ENCODE measurements around the gene GALNT4.

GALNT4 gene

GRCh38 chr12:89524541-89525304 lies at the start of gene GALNT4:
GALNT4 (minus strand) TSS chr12:89524796; CDS start chr12:89524549, 247 bp downstream.
- Mint-ChIP-seq H3K9me3 (no peaks in the 10 kb centered on the region), H3K4me3 (peak within 1 kb of the TSS; percentile 95), H3K36me3 (ENCODE audit: low read depth) (peaks cover 46% of the 10 kb centered on the region), H3K27me3 (ENCODE audit: low read depth) (no peaks in the 10 kb centered on the region), H3K27ac (peak within 1 kb of the TSS; percentile 96), H3K4me1 (ENCODE audit: low read depth) (peaks cover 53% of the 10 kb centered on the region)
- peak; percentile 78 for DNase-seq (ENCODE audit: low spot score)

- Mint-ChIP-seq H3K27me3 (ENCODE audit: low read depth) (no peaks in the 10 kb centered on the region), H3K27ac (no peak overlapping the region), H3K4me1 (ENCODE audit: low read depth) (peaks cover 11% of the 10 kb centered on the region), H3K36me3 (ENCODE audit: low read depth) (no peaks in the 10 kb centered on the region), H3K9me3 (no peaks in the 10 kb centered on the region), H3K4me3 (no peak overlapping the region)
- DNase-seq (ENCODE audit: low spot score): no peak
Observed at GRCh38 chr12:89573051-89573810, 48.6 kb upstream of the GALNT4 start.

GRCh38 chr12:89571491-89572195 lies 47.0 kb upstream of the GALNT4 start:
- peaks cover 16% of the 10 kb centered on the region for H3K4me1 Mint-ChIP-seq (ENCODE audit: low read depth)
- H3K36me3 Mint-ChIP-seq (ENCODE audit: low read depth): peaks cover 1% of the 10 kb centered on the region
- no peaks in the 10 kb centered on the region for H3K27me3 Mint-ChIP-seq (ENCODE audit: low read depth)
- H3K9me3 Mint-ChIP-seq: no peaks in the 10 kb centered on the region
- H3K27ac Mint-ChIP-seq: no peak overlapping the region
- no peak for DNase-seq (ENCODE audit: low spot score)
- H3K4me3 Mint-ChIP-seq: no peak overlapping the region

GRCh38 chr12:89568484-89568883 lies 43.9 kb upstream of the GALNT4 start:
- Mint-ChIP-seq H3K27me3 (ENCODE audit: low read depth) (no peaks in the 10 kb centered on the region), H3K4me1 (ENCODE audit: low read depth) (peaks cover 11% of the 10 kb centered on the region), H3K36me3 (ENCODE audit: low read depth) (peaks cover 1% of the 10 kb centered on the region), H3K27ac (no peak overlapping the region), H3K4me3 (no peak overlapping the region), H3K9me3 (no peaks in the 10 kb centered on the region)
- no peak for DNase-seq (ENCODE audit: low spot score)

GRCh38 chr12:89567691-89568239 lies 43.2 kb upstream of the GALNT4 start:
- no peaks in the 10 kb centered on the region for H3K9me3 Mint-ChIP-seq
- no peak for DNase-seq (ENCODE audit: low spot score)
- peaks cover 1% of the 10 kb centered on the region for H3K36me3 Mint-ChIP-seq (ENCODE audit: low read depth)
- peaks cover 11% of the 10 kb centered on the region for H3K4me1 Mint-ChIP-seq (ENCODE audit: low read depth)
- no peaks in the 10 kb centered on the region for H3K27me3 Mint-ChIP-seq (ENCODE audit: low read depth)
- no peak overlapping the region for H3K4me3 Mint-ChIP-seq
- H3K27ac Mint-ChIP-seq: no peak overlapping the region

GRCh38 chr12:89566615-89567014 lies 42.0 kb upstream of the GALNT4 start:
- Mint-ChIP-seq H3K9me3 (no peaks in the 10 kb centered on the region), H3K27ac (no peak overlapping the region), H3K4me3 (no peak overlapping the region), H3K4me1 (ENCODE audit: low read depth) (peaks cover 15% of the 10 kb centered on the region), H3K36me3 (ENCODE audit: low read depth) (peaks cover 1% of the 10 kb centered on the region), H3K27me3 (ENCODE audit: low read depth) (no peaks in the 10 kb centered on the region)
- DNase-seq (ENCODE audit: low spot score): peak; percentile 70

- Mint-ChIP-seq H3K36me3 (ENCODE audit: low read depth) (peaks cover 1% of the 10 kb centered on the region), H3K9me3 (no peaks in the 10 kb centered on the region), H3K4me1 (ENCODE audit: low read depth) (peaks cover 15% of the 10 kb centered on the region), H3K27me3 (ENCODE audit: low read depth) (no peaks in the 10 kb centered on the region), H3K4me3 (no peak overlapping the region), H3K27ac (no peak overlapping the region)
- no peak for DNase-seq (ENCODE audit: low spot score)
Observed at GRCh38 chr12:89565002-89565401, 40.4 kb upstream of the GALNT4 start.

- Mint-ChIP-seq H3K36me3 (ENCODE audit: low read depth) (no peaks in the 10 kb centered on the region), H3K27me3 (ENCODE audit: low read depth) (no peaks in the 10 kb centered on the region), H3K9me3 (no peaks in the 10 kb centered on the region), H3K4me3 (no peak overlapping the region), H3K4me1 (ENCODE audit: low read depth) (peaks cover 4% of the 10 kb centered on the region), H3K27ac (no peak overlapping the region)
- DNase-seq (ENCODE audit: low spot score): no peak
Observed at GRCh38 chr12:89559753-89560152, 35.2 kb upstream of the GALNT4 start.

GRCh38 chr12:89556976-89557375 lies 32.4 kb upstream of the GALNT4 start:
- Mint-ChIP-seq H3K27me3 (ENCODE audit: low read depth) (no peaks in the 10 kb centered on the region), H3K4me3 (no peak overlapping the region), H3K36me3 (ENCODE audit: low read depth) (no peaks in the 10 kb centered on the region), H3K9me3 (no peaks in the 10 kb centered on the region), H3K4me1 (ENCODE audit: low read depth) (peaks cover 2% of the 10 kb centered on the region), H3K27ac (no peak overlapping the region)
- DNase-seq (ENCODE audit: low spot score): no peak

- DNase-seq (ENCODE audit: low spot score): no peak
- Mint-ChIP-seq H3K36me3 (ENCODE audit: low read depth) (no peaks in the 10 kb centered on the region), H3K4me3 (no peak overlapping the region), H3K27ac (no peak overlapping the region), H3K9me3 (no peaks in the 10 kb centered on the region), H3K27me3 (ENCODE audit: low read depth) (peaks cover 1% of the 10 kb centered on the region), H3K4me1 (ENCODE audit: low read depth) (no peaks in the 10 kb centered on the region)
Observed at GRCh38 chr12:89552376-89552775, 27.8 kb upstream of the GALNT4 start.

GRCh38 chr12:89551747-89552146 lies 27.2 kb upstream of the GALNT4 start:
- H3K9me3 Mint-ChIP-seq: no peaks in the 10 kb centered on the region
- no peak for DNase-seq (ENCODE audit: low spot score)
- peaks cover 1% of the 10 kb centered on the region for H3K27me3 Mint-ChIP-seq (ENCODE audit: low read depth)
- H3K27ac Mint-ChIP-seq: no peak overlapping the region
- H3K36me3 Mint-ChIP-seq (ENCODE audit: low read depth): no peaks in the 10 kb centered on the region
- no peak overlapping the region for H3K4me3 Mint-ChIP-seq
- H3K4me1 Mint-ChIP-seq (ENCODE audit: low read depth): no peaks in the 10 kb centered on the region

- H3K4me1 Mint-ChIP-seq (ENCODE audit: low read depth): peaks cover 8% of the 10 kb centered on the region
- H3K27me3 Mint-ChIP-seq (ENCODE audit: low read depth): peaks cover 1% of the 10 kb centered on the region
- DNase-seq (ENCODE audit: low spot score): no peak
- no peaks in the 10 kb centered on the region for H3K9me3 Mint-ChIP-seq
- no peak overlapping the region for H3K27ac Mint-ChIP-seq
- no peak overlapping the region for H3K4me3 Mint-ChIP-seq
- no peaks in the 10 kb centered on the region for H3K36me3 Mint-ChIP-seq (ENCODE audit: low read depth)
Observed at GRCh38 chr12:89547101-89547500, 22.5 kb upstream of the GALNT4 start.

GRCh38 chr12:89546151-89546550 lies 21.6 kb upstream of the GALNT4 start:
- peaks cover 9% of the 10 kb centered on the region for H3K4me1 Mint-ChIP-seq (ENCODE audit: low read depth)
- H3K9me3 Mint-ChIP-seq: no peaks in the 10 kb centered on the region
- H3K4me3 Mint-ChIP-seq: no peak overlapping the region
- no peak for DNase-seq (ENCODE audit: low spot score)
- H3K27ac Mint-ChIP-seq: no peak overlapping the region
- H3K27me3 Mint-ChIP-seq (ENCODE audit: low read depth): peaks cover 1% of the 10 kb centered on the region
- no peaks in the 10 kb centered on the region for H3K36me3 Mint-ChIP-seq (ENCODE audit: low read depth)

Data from T-helper 2 cell treated with Interferon-gamma antibody and Interleukin-4, amounts not matched to agents 5 μg/mL and 100 μg/mL, for 36 hours (primary cell).